Fibroblast of skin of right biceps (primary cell): ENCODE data around the gene R3HDM4.
"Not testable (repeated sequence)": the region's sequence is repeated elsewhere in the genome, so short reads cannot be mapped to it uniquely, and the experiment has no call there.

ENCODE experiments used
- DNase-seq: peaks from one replicate; pipeline ENCODE4 v3.0.0-alpha.2; 2013

Gene R3HDM4

GRCh38 chr19:913080-913748, at the start of gene R3HDM4:
R3HDM4 (minus strand) TSS chr19:913219; CDS start chr19:913157, 62 bp downstream.
- DNase-seq, result peak; percentile 70

GRCh38 chr19:961866-962620, 49.0 kb upstream of the R3HDM4 start:
- DNase-seq, result no peak

DNA sequence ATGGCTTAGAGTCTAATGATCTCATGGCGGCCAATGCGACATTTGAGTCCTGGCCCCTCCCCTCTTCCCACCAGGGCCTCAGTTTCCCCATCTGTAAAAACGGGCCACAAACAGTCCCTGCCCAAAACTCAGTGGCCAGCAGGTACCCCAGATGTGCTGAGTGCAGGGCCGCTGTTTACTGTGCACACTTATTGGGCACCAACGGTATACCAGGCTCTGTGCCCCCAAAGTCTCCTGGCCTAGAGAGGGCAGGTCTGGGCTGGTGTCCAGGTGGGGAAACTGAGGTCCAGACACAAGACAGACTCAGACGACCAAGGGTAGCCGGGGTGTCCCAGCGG, 47.6 kb upstream of the R3HDM4 start:
- no peak for DNase-seq

- no peak for DNase-seq
These were observed 47.0 kb upstream of the R3HDM4 start for GRCh38 chr19:960020-960419.

- peak; percentile 22 for DNase-seq
These were observed 46.2 kb upstream of the R3HDM4 start for GRCh38 chr19:958967-959855.

GRCh38 chr19:957578-957977, 44.6 kb upstream of the R3HDM4 start:
- not testable (repeated sequence) for DNase-seq

DNA sequence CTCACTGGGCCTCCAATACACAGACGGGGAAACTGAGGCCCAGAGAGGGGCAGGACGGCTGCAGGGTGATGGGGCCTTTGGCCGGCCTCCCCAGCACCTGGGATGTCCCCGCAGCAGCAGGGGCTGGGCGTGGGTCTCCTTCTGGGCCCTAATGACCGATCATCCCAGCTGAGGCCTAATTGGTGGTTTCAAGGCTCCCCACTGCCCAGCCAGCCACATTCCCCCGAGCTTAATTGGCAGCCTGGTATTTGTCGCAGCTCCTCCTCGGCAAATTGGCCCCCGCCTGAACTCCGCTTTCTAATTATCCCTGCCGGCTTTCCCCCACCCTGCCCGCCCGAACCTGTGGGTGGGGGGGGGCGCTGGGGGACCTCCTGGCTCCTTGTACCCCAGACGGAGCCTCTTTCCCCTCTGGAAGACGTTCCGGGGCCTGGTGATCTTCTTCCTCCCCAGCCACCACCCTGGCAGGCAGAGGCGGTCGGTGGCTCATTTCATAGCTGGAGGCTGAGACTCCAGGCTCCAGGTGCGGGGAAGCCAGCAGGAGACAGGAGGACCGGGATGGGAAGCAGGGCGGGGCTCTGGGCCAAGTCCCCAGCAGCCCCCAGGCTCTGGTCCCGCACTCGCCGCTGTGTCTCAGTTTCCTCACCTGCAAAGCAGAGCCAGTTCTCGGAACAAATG, 43.9 kb upstream of the R3HDM4 start:
- DNase-seq, result peak; percentile 83

DNA sequence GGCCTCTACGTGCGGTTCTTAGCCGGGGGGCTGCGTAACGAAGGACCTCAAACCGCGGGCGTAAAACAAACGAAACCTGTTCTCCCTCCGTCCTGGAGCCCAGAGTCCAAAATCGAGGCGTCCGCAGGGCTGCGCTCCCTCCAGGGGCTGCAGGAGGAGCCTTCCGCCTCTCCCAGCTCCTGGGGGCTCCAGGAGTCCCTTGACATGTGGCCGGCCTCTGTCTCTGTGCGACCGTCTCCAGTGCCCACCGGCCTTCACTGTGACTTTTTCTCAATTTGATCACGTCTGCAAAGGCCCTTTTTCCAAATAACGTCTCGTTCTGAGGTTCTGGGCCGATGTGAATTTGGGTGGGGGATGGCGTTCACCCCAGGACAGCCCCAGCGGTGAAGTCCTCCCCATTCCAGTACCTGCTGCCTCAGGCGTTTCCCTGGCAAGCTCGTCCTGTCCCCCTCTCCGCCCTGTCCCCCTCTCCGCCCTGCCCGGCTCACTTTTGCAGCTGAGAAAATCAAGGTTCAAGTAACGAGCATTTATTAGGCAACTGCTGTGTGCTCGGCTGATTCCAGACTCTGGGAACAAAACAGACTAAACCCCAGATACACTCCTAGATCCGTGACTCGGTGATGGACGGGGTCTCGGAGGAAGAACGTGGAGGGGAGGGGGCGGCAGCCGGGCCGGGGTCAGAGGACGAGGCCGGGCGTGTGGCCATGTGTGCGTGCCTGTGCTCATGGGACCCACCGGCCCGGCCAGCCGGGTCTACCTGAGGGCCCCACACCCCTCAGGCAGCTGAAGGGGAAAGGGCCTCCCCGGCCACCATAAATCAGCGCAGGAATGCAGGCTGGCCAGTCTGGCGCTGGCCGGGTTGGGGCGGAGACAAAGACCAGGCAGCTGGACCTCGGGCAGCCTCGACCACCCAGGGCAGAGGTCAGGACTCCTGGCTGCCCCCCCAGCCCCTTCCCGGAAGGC, 43.1 kb upstream of the R3HDM4 start:
- DNase-seq, result no peak

GRCh38 chr19:954672-955494, 41.9 kb upstream of the R3HDM4 start:
- no peak for DNase-seq

DNA sequence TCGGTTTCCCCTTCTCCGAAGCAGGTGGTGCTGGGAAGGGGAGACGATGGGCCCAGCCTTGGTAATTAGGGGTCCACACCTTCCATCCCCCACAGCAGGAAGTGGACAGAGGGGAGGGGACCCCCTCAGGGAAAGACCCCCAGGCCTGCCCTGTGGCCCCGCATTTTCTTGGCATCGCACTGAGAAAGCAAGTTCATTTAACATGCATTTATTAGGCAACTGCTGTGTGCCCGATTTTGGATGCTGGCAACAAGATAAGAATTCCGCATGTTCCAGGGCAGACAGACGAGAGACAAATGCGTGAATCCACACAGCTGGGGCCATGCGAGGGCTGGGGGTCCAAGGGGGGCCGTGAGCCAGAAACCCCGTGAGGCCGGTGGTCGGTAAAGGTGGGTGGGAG, 41.3 kb upstream of the R3HDM4 start:
- no peak for DNase-seq

DNA sequence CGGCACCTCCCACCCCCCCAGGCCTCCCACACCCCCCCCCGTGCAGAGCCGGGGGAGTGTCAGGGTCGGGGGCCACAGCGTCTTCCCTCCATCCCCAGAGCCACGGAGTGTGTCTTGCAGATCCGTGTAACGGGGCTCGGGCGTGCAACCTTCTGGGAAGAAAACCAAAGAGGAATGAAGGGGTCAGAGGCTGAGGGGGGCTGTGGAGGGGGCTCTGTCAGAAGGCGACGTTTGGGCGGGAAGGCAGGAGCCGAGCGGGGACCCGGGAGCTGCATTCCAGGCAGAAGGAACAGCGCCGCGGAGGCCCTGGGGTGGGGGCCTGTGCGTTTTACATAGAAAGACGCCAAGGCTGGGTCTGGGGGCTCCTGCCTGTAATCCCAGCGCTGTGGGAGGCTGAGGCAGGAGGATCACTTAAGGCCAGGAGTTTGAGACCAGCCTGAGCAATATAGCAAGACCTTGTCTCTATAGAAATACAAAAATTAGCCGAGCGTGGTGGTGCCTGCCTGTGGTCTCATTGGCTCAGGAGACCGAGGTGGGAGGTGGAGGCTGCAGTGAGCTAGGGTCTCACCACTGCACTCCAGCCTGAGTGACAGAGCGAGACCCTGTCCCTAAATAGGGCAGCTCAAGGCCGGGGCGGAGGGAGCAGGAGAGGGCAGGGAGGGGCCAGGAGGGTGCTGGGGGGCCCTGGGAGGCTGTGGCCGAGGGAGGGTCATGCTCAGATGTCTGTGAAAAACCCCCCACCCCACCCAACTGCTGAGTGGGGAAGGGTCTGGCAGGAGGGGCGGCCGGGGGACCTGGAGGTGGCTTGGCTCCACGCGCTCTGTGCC, 40.6 kb upstream of the R3HDM4 start:
- no peak for DNase-seq

- DNase-seq, result peak; percentile 62
These were observed 39.8 kb upstream of the R3HDM4 start for GRCh38 chr19:952680-953444.

DNA sequence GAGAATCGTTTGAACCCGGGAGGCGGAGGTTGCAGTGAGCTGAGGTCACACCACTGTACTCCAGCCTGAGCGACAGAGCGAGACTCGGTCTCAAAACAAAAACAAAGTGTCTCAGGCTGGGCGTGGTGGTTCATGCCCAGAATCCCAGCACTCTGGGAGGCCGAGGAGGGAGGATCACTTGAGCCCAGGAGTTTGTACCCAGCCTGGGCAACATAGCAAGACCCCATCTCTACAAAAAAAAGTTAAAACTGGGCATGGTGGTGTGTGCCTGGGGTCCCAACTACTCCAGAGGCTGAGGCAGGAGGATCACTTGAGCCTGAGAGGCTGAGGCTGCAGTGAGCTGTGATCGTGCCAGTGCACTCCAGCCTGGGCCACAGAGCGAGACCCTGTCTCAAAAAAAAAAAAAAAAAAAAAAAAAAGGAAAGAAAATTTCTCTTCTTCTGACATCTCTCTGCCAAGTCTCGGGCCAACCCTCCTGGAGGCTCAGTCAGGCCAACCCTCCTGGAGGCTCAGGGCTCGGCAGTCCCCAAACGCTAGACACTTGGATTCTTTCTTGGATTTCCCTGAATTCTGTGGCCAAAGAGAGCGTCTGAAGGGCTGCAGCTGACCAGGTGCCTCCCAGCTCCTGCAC, 39.1 kb upstream of the R3HDM4 start:
- DNase-seq, result no peak

DNA sequence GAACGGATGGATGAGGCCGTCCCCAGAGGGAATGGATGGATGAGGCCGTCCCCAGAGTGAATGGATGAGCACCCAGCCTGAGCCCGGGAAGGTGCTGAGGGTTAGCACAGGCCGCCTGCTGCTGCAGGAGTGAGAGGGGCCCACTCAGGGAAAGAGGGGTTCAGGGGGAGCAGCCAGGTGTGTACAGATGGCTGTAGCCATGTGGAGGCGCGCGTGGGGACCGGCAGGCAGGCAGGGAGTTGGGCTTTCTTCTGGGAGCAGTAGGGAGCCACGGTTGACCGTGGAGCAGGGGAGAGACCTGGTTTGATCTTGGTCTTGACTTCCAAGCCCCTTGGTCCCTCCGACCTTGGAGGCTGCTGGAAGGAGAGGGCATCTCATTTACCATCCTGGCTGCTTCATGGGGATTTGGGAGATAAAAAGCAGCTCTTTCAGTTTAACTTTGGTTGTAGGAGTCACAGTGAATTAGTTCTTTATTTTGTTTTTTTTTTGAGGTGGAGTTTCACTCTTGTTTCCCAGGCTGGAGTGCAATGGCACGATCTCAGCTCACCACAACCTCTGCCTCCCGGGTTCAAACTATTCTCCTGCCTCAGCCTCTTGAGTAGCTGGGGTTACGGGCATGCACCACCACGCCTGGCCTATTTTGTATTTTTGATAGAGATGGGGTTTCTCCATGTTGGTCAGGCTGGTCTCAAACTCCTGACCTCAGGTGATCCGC, 37.5 kb upstream of the R3HDM4 start:
- DNase-seq, result no peak

- DNase-seq, result no peak
These were observed 36.0 kb upstream of the R3HDM4 start for GRCh38 chr19:948842-949496.

GRCh38 chr19:947707-948539, 34.9 kb upstream of the R3HDM4 start:
- DNase-seq, result no peak
